ENCODE results near the gene ASTN2.

DNA sequence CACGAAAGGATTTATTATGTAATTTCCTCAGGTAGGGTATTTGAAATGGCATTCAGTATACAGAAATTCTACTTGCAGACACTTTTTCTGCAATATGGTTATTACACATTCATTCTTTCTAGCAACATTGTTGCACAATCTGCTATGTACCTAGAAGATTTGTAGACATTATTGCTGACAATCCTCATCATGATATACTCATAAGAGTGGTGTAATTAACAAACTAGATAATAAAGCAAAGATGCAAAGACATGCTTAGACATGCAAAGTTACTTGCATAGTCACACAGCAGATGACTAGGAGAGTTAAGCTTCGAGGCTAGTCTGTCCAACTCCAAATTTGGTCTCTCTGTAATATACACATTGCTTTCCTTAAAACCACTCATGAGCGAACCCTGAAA, 317.1 kb downstream of the ASTN2 start:
- TF ChIP-seq, protein P1, sequence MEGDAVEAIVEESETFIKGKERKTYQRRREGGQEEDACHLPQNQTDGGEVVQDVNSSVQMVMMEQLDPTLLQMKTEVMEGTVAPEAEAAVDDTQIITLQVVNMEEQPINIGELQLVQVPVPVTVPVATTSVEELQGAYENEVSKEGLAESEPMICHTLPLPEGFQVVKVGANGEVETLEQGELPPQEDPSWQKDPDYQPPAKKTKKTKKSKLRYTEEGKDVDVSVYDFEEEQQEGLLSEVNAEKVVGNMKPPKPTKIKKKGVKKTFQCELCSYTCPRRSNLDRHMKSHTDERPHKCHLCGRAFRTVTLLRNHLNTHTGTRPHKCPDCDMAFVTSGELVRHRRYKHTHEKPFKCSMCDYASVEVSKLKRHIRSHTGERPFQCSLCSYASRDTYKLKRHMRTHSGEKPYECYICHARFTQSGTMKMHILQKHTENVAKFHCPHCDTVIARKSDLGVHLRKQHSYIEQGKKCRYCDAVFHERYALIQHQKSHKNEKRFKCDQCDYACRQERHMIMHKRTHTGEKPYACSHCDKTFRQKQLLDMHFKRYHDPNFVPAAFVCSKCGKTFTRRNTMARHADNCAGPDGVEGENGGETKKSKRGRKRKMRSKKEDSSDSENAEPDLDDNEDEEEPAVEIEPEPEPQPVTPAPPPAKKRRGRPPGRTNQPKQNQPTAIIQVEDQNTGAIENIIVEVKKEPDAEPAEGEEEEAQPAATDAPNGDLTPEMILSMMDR (conservative IDR thresholded peaks at IDR 0.05): no peak
- no peak for TF ChIP-seq ZFX (IDR thresholded peaks at IDR 0.05)
